ENCODE data around the gene LSG1.

LSG1 gene

GRCh38 chr3:194686816-194687637, 15.0 kb upstream of the LSG1 start:
- peak; percentile 59 for DNase-seq

- DNase-seq: no peak
These were observed 14.4 kb upstream of the LSG1 start for GRCh38 chr3:194686414-194686815.

- peak; percentile 96 for DNase-seq
These were observed 13.9 kb upstream of the LSG1 start, which contains the start of gene FAM43A for GRCh38 chr3:194685718-194686413. TSS of gene FAM43A (plus strand) at chr3:194685883. CDS start at chr3:194686827, 944 bp downstream.

- DNase-seq: no peak
These were observed 13.2 kb upstream of the LSG1 start for GRCh38 chr3:194685065-194685717.

- no peak for DNase-seq
These were observed 11.4 kb upstream of the LSG1 start for GRCh38 chr3:194683380-194683779.

- peak; percentile 76 for DNase-seq
These were observed 10.8 kb upstream of the LSG1 start for GRCh38 chr3:194682694-194683310.

GRCh38 chr3:194682189-194682693, 10.2 kb upstream of the LSG1 start:
- no peak for DNase-seq

- DNase-seq: no peak
These were observed 9.1 kb upstream of the LSG1 start for GRCh38 chr3:194680888-194681615.

GRCh38 chr3:194676471-194676870, 4.5 kb upstream of the LSG1 start:
- DNase-seq: no peak

GRCh38 chr3:194675680-194676079, 3.7 kb upstream of the LSG1 start:
- no peak for DNase-seq

- no peak for DNase-seq
These were observed 3.2 kb upstream of the LSG1 start for GRCh38 chr3:194675081-194675640.

GRCh38 chr3:194673761-194674160, 1.8 kb upstream of the LSG1 start:
- no peak for DNase-seq

- no peak for DNase-seq
These were observed 885 bp upstream of the LSG1 start for GRCh38 chr3:194672876-194673275.

- DNase-seq: no peak
These were observed 486 bp downstream of the LSG1 start for GRCh38 chr3:194671511-194671899.

GRCh38 chr3:194667363-194667762, 4.6 kb downstream of the LSG1 start:
- DNase-seq: no peak

GRCh38 chr3:194664857-194665256, 7.1 kb downstream of the LSG1 start:
- no peak for DNase-seq

GRCh38 chr3:194661946-194662345, 10.0 kb downstream of the LSG1 start:
- DNase-seq: no peak

GRCh38 chr3:194661374-194661773, 10.6 kb downstream of the LSG1 start:
- no peak for DNase-seq

- DNase-seq: no peak
These were observed 12.2 kb downstream of the LSG1 start for GRCh38 chr3:194659778-194660177.

- DNase-seq: no peak
These were observed 13.3 kb downstream of the LSG1 start for GRCh38 chr3:194658477-194659242.

GRCh38 chr3:194657439-194657838, 14.6 kb downstream of the LSG1 start:
- DNase-seq: no peak

Measured in left hindlimb (tissue), 1 donor.